Testis (tissue), 3 donors: ENCODE data around the gene SLC28A3. TPM values are rescaled to one million over a fixed set of nuclear protein-coding genes. Genes with fewer than 3 reads are reported as not detected.

Source experiments
- DNase-seq: peaks from one replicate; pipeline ENCODE4 v3.0.0-alpha.2; 2019
- H3K27ac ChIP-seq, 2 donors: fragments of 200-600 bp; sonication (generic); one replicate each; pipeline ENCODE4 v1.5.1; 2019
- H3K27me3 ChIP-seq: fragments of 200-600 bp; sonication (generic); one replicate; pipeline ENCODE4 v1.5.1; 2019
- H3K36me3 ChIP-seq: fragments of 200-600 bp; sonication (generic); one replicate; pipeline ENCODE4 v1.5.1; 2017; ENCODE audit warnings: low read depth; ENCODE audit errors: missing control alignments
- H3K4me1 ChIP-seq: fragments of 200-600 bp; sonication (generic); one replicate; pipeline ENCODE4 v1.5.1; 2019
- H3K4me3 ChIP-seq, 2 donors: fragments of 200-600 bp; sonication (generic); one replicate each; pipeline ENCODE4 v1.5.1; 2017 to 2019
- H3K9me3 ChIP-seq: fragments of 200-600 bp; sonication (generic); one replicate; pipeline ENCODE4 v1.5.1; 2017
- POLR2A ChIP-seq: fragments of 450-650 bp; IDR thresholded peaks from one replicate; pipeline ENCODE4 v1.6.1; 2017; ENCODE audit warnings: antibody characterized with exemption, mild to moderate bottlenecking, moderate library complexity
- WGBS, 2 donors: methylation state at CpG; one replicate each; pipeline ENCODE4 v1.1.5; 2018; 5-methylcytosine and 5-hydroxymethylcytosine counted together
- intact Hi-C: fragments of 100-400 bp; cut with DNase I; formaldehyde crosslinking; loops from one replicate; pipeline ENCODE4 v1.15.1; 2023; ENCODE audit warnings: low total_unique reads
- polyA plus RNA-seq: library from polyadenylated mRNA; stranded (reverse); fragments of 350-450 nt; fragmentation: Illumina TruSeq; extraction: RNeasy Lipid Tissue Mini Kit (QIAGEN cat#74804); gene quantifications from one replicate; pipeline ENCODE4 v1.2.3, GENCODE V29; 2014; ENCODE audit warnings: low read depth, low replicate concordance; ENCODE audit not compliant: insufficient read depth
- total RNA-seq, 2 donors: library from RNA; depleted of rRNA; stranded (reverse); fragments of >200 nt; gene quantifications; one replicate each; pipeline ENCODE4 v1.2.3, GENCODE V29; 2016
- TF ChIP-seq, protein P1 (sequence below), 3 experiments: fragments of 450-650 bp in 2 of 3; fragments of 200-600 bp in 1 of 3; sonication (generic) in 1 of 3; IDR thresholded peaks; one replicate each; pipeline ENCODE4 v1.5.1; 2016 to 2019; ENCODE audit warnings: antibody characterized with exemption in 3 of 3, mild to moderate bottlenecking in 2 of 3, moderate library complexity in 1 of 3

SLC28A3 gene
- total and polyA plus RNA-seq, 3 donors from 2014 or later, result 0.08 to 1.7 (median 0.31) TPM

DNA sequence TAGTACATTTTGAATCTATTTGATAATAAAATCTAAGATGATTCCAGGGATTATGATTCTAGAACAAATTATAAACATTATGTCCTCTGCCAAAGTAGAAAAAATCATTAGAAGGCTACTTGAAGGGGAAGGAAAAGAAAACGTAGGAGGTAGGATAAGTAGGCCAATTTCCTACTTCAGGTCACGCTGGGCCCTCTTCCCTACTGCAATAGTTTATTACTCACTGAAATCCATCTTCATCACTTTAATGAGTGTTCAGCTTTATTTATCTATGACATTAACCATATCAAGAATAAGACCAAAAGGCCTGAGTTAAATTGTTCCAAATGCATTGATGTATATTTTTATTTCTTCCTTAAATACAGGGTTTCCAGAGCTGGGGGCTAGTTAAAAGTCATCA, 21.6 kb downstream of the SLC28A3 start:
- Histone ChIP-seq H3K36me3 (no peaks in the 10 kb centered on the region), H3K27ac (no peak overlapping the region), H3K9me3 (no peaks in the 10 kb centered on the region), H3K4me1 (no peaks in the 10 kb centered on the region), H3K4me3 (no peak overlapping the region), H3K27me3 (no peaks in the 10 kb centered on the region)
- no peak for DNase-seq
- intact Hi-C loops, result no loop called here
- TF ChIP-seq, protein P1, sequence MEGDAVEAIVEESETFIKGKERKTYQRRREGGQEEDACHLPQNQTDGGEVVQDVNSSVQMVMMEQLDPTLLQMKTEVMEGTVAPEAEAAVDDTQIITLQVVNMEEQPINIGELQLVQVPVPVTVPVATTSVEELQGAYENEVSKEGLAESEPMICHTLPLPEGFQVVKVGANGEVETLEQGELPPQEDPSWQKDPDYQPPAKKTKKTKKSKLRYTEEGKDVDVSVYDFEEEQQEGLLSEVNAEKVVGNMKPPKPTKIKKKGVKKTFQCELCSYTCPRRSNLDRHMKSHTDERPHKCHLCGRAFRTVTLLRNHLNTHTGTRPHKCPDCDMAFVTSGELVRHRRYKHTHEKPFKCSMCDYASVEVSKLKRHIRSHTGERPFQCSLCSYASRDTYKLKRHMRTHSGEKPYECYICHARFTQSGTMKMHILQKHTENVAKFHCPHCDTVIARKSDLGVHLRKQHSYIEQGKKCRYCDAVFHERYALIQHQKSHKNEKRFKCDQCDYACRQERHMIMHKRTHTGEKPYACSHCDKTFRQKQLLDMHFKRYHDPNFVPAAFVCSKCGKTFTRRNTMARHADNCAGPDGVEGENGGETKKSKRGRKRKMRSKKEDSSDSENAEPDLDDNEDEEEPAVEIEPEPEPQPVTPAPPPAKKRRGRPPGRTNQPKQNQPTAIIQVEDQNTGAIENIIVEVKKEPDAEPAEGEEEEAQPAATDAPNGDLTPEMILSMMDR (IDR thresholded peaks at IDR 0.05), result no peak
- no peak for TF ChIP-seq POLR2A
- 64 to 80% methylated on average over 2 of the region's 2 CpGs for whole genome bisulfite sequencing, 2 donors

DNA sequence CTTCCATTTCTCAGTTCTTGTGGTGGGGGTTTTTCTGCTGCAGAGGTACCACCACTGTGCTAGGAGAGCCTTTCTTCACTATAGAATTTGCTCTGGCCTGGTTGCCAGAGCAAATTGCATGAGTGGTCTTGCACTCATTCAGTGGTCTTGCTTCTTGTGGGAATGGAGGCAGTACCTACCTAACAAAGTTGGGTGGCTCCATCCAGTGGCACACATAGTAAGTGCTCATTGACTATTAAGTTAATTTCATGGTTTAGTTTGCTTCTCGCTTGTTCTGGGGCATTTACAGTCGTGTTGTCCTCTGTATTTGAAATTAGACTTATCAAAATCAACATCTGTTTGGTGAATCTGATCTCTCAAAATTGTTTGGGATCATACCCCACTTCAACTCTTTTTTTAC, 23.0 kb downstream of the SLC28A3 start:
- 89 to 95% methylated on average over 2 of the region's 2 CpGs for WGBS, 2 donors
- H3K9me3 ChIP-seq, result no peaks in the 10 kb centered on the region
- H3K27ac ChIP-seq, result no peak overlapping the region
- H3K4me3 ChIP-seq, result no peak overlapping the region
- H3K4me1 ChIP-seq, result no peaks in the 10 kb centered on the region
- no peaks in the 10 kb centered on the region for H3K36me3 ChIP-seq
- DNase-seq, result no peak
- no peak for TF ChIP-seq POLR2A
- TF ChIP-seq, protein P1 (IDR thresholded peaks at IDR 0.05), result no peak
- intact Hi-C loops, result no loop called here
- no peaks in the 10 kb centered on the region for H3K27me3 ChIP-seq

DNA sequence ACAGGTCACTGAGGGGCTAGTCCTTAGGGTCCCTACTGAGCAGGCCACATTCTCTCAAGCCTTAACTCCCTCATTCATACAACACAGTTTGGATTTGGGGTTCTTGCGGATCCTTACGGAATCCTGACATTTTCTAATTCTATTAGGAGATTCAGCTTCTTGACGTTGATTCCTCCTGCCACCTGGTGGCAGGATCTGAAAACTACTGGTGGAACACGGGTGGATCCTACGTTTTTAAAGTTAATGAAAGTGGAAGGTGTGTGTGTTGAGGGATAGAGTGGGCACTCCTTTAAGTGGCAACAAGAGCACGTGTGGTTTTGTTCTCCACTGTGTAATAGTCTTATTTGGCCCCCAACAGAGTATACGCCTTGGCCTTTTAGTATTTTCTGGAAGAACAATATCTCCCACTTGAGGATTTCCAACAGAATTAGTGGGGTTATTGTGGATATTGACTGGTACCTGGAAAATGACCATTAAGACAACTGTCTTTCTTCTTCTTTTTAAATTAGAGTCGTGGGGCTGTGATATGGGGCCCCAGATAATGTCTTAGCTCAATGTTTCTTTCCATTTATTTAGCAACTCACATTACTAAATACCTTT, 25.2 kb downstream of the SLC28A3 start:
- TF ChIP-seq POLR2A, result no peak
- TF ChIP-seq, protein P1 (IDR thresholded peaks at IDR 0.05), result peak; percentile 77 to 91 (median 87)
- peak; percentile 81 for DNase-seq
- Histone ChIP-seq H3K36me3 (no peaks in the 10 kb centered on the region), H3K9me3 (no peaks in the 10 kb centered on the region), H3K27ac (no peak overlapping the region), H3K4me3 (no peak overlapping the region), H3K27me3 (no peaks in the 10 kb centered on the region), H3K4me1 (no peaks in the 10 kb centered on the region)
- 23 to 30% methylated on average over 8 of the region's 8 CpGs for WGBS, 2 donors
- intact Hi-C loops, result no loop called here

DNA sequence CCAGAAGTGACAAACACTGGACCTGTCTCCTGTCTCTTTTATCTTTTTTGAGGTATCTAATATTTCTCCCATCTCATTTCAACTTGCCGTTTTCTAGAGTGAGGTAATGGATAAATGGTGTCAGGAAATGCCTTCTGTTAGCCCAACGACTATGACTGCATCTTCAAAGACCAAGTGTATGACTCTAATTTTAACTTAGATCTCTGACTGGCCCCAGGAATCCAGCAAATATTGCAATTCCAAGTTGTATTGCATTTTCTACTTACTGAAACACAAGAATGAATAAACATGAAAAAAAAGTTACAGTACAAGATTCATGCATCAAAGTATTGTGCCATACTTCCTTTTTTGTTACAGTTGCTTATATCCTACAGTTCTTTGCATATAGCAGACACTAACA, 26.3 kb downstream of the SLC28A3 start:
- intact Hi-C loops, result no loop called here
- H3K4me3 ChIP-seq, result no peak overlapping the region
- no peak for DNase-seq
- no peaks in the 10 kb centered on the region for H3K4me1 ChIP-seq
- TF ChIP-seq, protein P1 (IDR thresholded peaks at IDR 0.05), result no peak
- TF ChIP-seq POLR2A, result no peak
- no peak overlapping the region for H3K27ac ChIP-seq
- H3K9me3 ChIP-seq, result no peaks in the 10 kb centered on the region
- H3K27me3 ChIP-seq, result no peaks in the 10 kb centered on the region
- no peaks in the 10 kb centered on the region for H3K36me3 ChIP-seq
- 79 to 80% methylated on average over 2 of the region's 2 CpGs for WGBS, 2 donors

DNA sequence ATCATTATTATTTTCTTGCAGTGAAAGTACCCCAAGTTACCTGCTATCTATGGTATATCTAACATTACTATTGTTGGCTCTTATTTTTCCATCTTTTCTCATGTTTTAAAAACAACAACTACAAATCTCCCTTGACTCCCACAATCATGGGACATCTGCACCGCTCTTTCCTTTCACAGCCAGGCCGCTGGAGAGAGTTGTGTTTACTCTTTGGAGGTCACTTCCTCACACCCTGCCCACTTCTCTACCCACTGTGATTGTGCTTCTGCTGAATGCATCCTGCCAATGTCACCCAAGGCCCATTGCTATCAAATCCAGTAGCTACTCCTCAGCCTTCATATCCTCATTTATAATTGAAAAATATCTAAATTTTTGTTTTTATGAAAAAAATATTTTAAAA, 29.7 kb downstream of the SLC28A3 start:
- no peaks in the 10 kb centered on the region for H3K36me3 ChIP-seq
- H3K27ac ChIP-seq, result no peak overlapping the region
- H3K27me3 ChIP-seq, result no peaks in the 10 kb centered on the region
- H3K4me3 ChIP-seq, result no peak overlapping the region
- intact Hi-C loops, result no loop called here
- TF ChIP-seq POLR2A, result no peak
- TF ChIP-seq, protein P1 (IDR thresholded peaks at IDR 0.05), result no peak
- DNase-seq, result no peak
- WGBS, 2 donors, result 79 to 97% methylated on average over 2 of the region's 2 CpGs
- H3K9me3 ChIP-seq, result no peaks in the 10 kb centered on the region
- H3K4me1 ChIP-seq, result no peaks in the 10 kb centered on the region
